Measurements from ENCODE around the gene CYP3A7.

GRCh38 chr7:99766484-99767099 is 31.6 kb upstream of the CYP3A7 start:
- TF ChIP-seq CTCF (IDR thresholded peaks at IDR 0.05) (no peak), POLR2AphosphoS5 (IDR thresholded peaks at IDR 0.05) (no peak), POLR2A (IDR thresholded peaks at IDR 0.05; ENCODE audit: low read depth) (no peak), EP300 (IDR thresholded peaks at IDR 0.05) (no peak)
